Loucy (cell line): ENCODE results near the gene GNAT1.

Experiments
- EZH2phosphoT487 ChIP-seq: fragments of 200-600 bp; IDR thresholded peaks from 2 replicates; pipeline ENCODE4 v1.6.1; 2018; ENCODE audit warnings: antibody characterized with exemption, mild to moderate bottlenecking, moderate library complexity, borderline replicate concordance
- TF ChIP-seq, protein P1 (sequence below): fragments of 200-600 bp; sonication (generic); conservative IDR thresholded peaks from 2 replicates; pipeline ENCODE4 v1.5.1; 2014; ENCODE audit warnings: mild to moderate bottlenecking, antibody characterized with exemption, low read length

DNA sequence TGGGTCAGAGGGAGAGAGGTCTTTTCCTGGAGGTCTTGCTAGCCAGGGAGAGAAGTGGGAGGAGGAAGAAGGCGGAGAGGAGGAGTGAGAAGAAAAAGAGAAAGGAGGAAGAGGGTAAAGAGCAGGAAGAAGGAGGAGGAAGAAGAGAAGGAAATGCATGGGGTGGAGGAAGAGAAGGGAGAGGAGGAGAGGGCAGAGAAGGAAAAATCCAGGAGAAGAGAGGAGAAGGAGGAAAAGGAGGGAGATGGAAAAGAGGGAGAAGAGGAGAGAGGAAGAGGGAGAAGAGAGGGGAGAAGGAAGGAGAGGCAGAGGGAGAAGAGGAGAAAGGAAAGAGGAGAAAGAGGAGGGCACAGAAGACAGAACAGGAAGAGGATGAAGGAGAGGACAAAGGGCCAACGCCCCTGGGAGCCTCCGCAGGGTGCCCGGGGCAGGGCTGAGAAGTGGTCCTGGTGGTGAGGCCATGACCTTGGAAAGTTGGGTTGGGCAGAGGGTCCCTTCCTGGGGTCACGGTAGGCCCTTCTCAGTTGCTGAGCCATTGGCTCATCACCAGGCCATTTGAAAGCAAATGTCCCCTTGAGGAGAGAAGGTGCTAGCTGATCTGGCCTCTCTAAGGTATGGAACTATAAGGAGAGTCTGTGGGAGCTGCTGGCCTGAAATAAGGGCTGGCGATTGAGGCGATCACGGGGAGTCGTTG, 37.5 kb upstream of the GNAT1 start:
- TF ChIP-seq, protein P1, sequence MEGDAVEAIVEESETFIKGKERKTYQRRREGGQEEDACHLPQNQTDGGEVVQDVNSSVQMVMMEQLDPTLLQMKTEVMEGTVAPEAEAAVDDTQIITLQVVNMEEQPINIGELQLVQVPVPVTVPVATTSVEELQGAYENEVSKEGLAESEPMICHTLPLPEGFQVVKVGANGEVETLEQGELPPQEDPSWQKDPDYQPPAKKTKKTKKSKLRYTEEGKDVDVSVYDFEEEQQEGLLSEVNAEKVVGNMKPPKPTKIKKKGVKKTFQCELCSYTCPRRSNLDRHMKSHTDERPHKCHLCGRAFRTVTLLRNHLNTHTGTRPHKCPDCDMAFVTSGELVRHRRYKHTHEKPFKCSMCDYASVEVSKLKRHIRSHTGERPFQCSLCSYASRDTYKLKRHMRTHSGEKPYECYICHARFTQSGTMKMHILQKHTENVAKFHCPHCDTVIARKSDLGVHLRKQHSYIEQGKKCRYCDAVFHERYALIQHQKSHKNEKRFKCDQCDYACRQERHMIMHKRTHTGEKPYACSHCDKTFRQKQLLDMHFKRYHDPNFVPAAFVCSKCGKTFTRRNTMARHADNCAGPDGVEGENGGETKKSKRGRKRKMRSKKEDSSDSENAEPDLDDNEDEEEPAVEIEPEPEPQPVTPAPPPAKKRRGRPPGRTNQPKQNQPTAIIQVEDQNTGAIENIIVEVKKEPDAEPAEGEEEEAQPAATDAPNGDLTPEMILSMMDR: no peak
- no peak for TF ChIP-seq EZH2phosphoT487
